GM23338 (cell line): ENCODE results near the gene HYAL2. TPM values are rescaled to one million over a fixed set of nuclear protein-coding genes. Genes with fewer than 3 reads are reported as not detected.

Experiments
- ATAC-seq: fragments of 200-7000 bp; cut with Tn5 transposase; 3 replicates; pipeline ENCODE4 v1.9.1; 2020
- DNase-seq: peaks from one replicate; pipeline ENCODE4 v3.0.0-alpha.2; 2015; ENCODE audit warnings: low spot score
- H2AFZ ChIP-seq: fragments of 200-600 bp; sonication (generic); 2 replicates; pipeline ENCODE4 v1.8.0; 2016; ENCODE audit warnings: antibody characterized with exemption, mild to moderate bottlenecking, moderate library complexity
- H3F3A ChIP-seq: fragments of 200-600 bp; sonication (generic); replicated peaks from 2 replicates; pipeline ENCODE4 v1.8.0; 2017; ENCODE audit warnings: antibody characterized with exemption, mixed run types, low read depth
- H3K27ac ChIP-seq: fragments of 200-600 bp; sonication (generic); 2 replicates; pipeline ENCODE4 v1.6.1; 2016; ENCODE audit warnings: low read depth
- H3K27me3 ChIP-seq: fragments of 200-600 bp; sonication (generic); 2 replicates; pipeline ENCODE4 v1.8.0; 2016; ENCODE audit warnings: mild to moderate bottlenecking, mixed run types, moderate library complexity; ENCODE audit not compliant: insufficient read depth
- H3K36me3 ChIP-seq: fragments of 200-600 bp; sonication (generic); 2 replicates; pipeline ENCODE4 v1.8.0; 2016; ENCODE audit warnings: mild to moderate bottlenecking; ENCODE audit not compliant: insufficient read depth
- H3K4me1 ChIP-seq: fragments of 200-600 bp; sonication (generic); 2 replicates; pipeline ENCODE4 v1.8.0; 2016; ENCODE audit warnings: mild to moderate bottlenecking, moderate library complexity; ENCODE audit not compliant: insufficient read depth
- H3K4me2 ChIP-seq: fragments of 200-600 bp; sonication (generic); 2 replicates; pipeline ENCODE4 v1.7.1; 2017; ENCODE audit warnings: mixed run types
- H3K4me3 ChIP-seq: fragments of 200-600 bp; sonication (generic); 2 replicates; pipeline ENCODE4 v1.6.1; 2016; ENCODE audit warnings: mixed run types
- H3K79me2 ChIP-seq: fragments of 200-600 bp; sonication (generic); replicated peaks from 2 replicates; pipeline ENCODE4 v1.8.0; 2017; ENCODE audit warnings: mild to moderate bottlenecking; ENCODE audit not compliant: insufficient read depth
- H3K9me2 ChIP-seq: fragments of 200-600 bp; sonication (generic); 2 replicates; pipeline ENCODE4 v1.8.0; 2017; ENCODE audit not compliant: insufficient read depth
- H4K20me1 ChIP-seq: fragments of 200-600 bp; sonication (generic); replicated peaks from 2 replicates; pipeline ENCODE4 v1.8.0; 2017; ENCODE audit warnings: mild to moderate bottlenecking; ENCODE audit not compliant: insufficient read depth
- H3K27ac Mint-ChIP-seq: 2 replicates; pipeline ENCODE4 v1.8.0; 2020; ENCODE audit warnings: inconsistent platforms, mild to moderate bottlenecking, moderate library complexity, mixed read lengths
- H3K27me3 Mint-ChIP-seq: 3 replicates; pipeline ENCODE4 v1.8.0; 2022; ENCODE audit warnings: low read depth, mild to moderate bottlenecking, moderate library complexity, mixed read lengths, inconsistent platforms; ENCODE audit not compliant: insufficient read depth, poor library complexity
- H3K36me3 Mint-ChIP-seq: 3 replicates; pipeline ENCODE4 v1.8.0; 2021; ENCODE audit warnings: low read depth, mild to moderate bottlenecking, inconsistent platforms, moderate library complexity, mixed read lengths
- H3K4me1 Mint-ChIP-seq: 3 replicates; pipeline ENCODE4 v1.8.0; 2020; ENCODE audit warnings: mild to moderate bottlenecking, inconsistent platforms, mixed read lengths
- H3K4me3 Mint-ChIP-seq: 3 replicates; pipeline ENCODE4 v1.8.0; 2021; ENCODE audit warnings: moderate library complexity, mild to moderate bottlenecking, inconsistent platforms, mixed read lengths
- H3K9me3 Mint-ChIP-seq: 3 replicates; pipeline ENCODE4 v1.8.0; 2020; ENCODE audit warnings: moderate library complexity, mild to moderate bottlenecking, inconsistent platforms, mixed read lengths
- CREB1 ChIP-seq: fragments of 250-450 bp; sonication (Bioruptor Pico); IDR thresholded peaks from 2 replicates; pipeline ENCODE4 v1.5.0; 2020; ENCODE audit warnings: low read depth, mild to moderate bottlenecking, moderate library complexity
- CTCF ChIP-seq, 2 experiments: fragments of 200-600 bp in 1 of 2; sonication (generic) in 1 of 2; conservative IDR thresholded peaks; 2 replicates each; pipeline versions ENCODE4 v1.5.1 to v1.6.1; 2016 to 2017; ENCODE audit warnings: antibody characterized with exemption in 2 of 2, low read depth in 2 of 2, mild to moderate bottlenecking in 2 of 2, moderate library complexity in 1 of 2
- ETS1 ChIP-seq: IDR thresholded peaks from 2 replicates; pipeline ENCODE4 v1.6.1; 2016; ENCODE audit warnings: antibody characterized with exemption
- EZH2 ChIP-seq: fragments of 200-600 bp; sonication (generic); IDR thresholded peaks from one replicate; pipeline ENCODE4 v1.8.0; 2017; ENCODE audit warnings: antibody characterized with exemption, mild to moderate bottlenecking, low read depth; ENCODE audit not compliant: unreplicated experiment
- JUNB ChIP-seq: IDR thresholded peaks from one replicate; pipeline ENCODE4 v1.6.1; 2016; ENCODE audit warnings: antibody characterized with exemption; ENCODE audit not compliant: unreplicated experiment
- NANOG ChIP-seq: IDR thresholded peaks from 2 replicates; pipeline ENCODE4 v1.6.1; 2016; ENCODE audit warnings: antibody characterized with exemption, borderline replicate concordance
- POLR2AphosphoS5 ChIP-seq: IDR thresholded peaks from 2 replicates; pipeline ENCODE4 v1.6.1; 2016; ENCODE audit warnings: antibody characterized with exemption, low read depth
- ZNF114 ChIP-seq: fragments of 250-450 bp; sonication (Bioruptor Pico); IDR thresholded peaks from 2 replicates; pipeline ENCODE4 v1.5.0; 2020; ENCODE audit warnings: mild to moderate bottlenecking, moderate library complexity
- ZNF331 ChIP-seq: fragments of 250-450 bp; sonication (Bioruptor Pico); IDR thresholded peaks from 2 replicates; pipeline ENCODE4 v1.5.0; 2020; ENCODE audit warnings: low read depth, mild to moderate bottlenecking, moderate library complexity
- ZNF462 ChIP-seq: fragments of 250-450 bp; sonication (Bioruptor Pico); IDR thresholded peaks from 2 replicates; pipeline ENCODE4 v1.5.0; 2020; ENCODE audit warnings: mild to moderate bottlenecking, moderate library complexity
- polyA plus RNA-seq: library from polyadenylated mRNA; unstranded; fragments of >200 nt; fragmentation: Nextera tagmentation; extraction: Ambion mirVana; gene quantifications from 2 replicates; pipeline ENCODE4 v1.2.1, GENCODE V29; 2016
- total RNA-seq: library from RNA; depleted of rRNA; stranded (reverse); fragments of >200 nt; shearing (Covaris generic); gene quantifications from 2 replicates; pipeline ENCODE4 v1.2.3, GENCODE V29; 2014

Gene HYAL2
- total and polyA plus RNA-seq, 2 experiments from 2014 or later: 28.9 to 74.3 TPM

- no peak overlapping the region; the same call in 1 of the 2 replicates for H3K4me3 ChIP-seq
- H3F3A ChIP-seq: peaks cover 17% of the 10 kb centered on the region
- peaks cover 23% of the 10 kb centered on the region for H3K9me3 Mint-ChIP-seq
- no peaks in the 10 kb centered on the region for H3K9me2 ChIP-seq
- H3K36me3 ChIP-seq: no peaks in the 10 kb centered on the region
- H3K4me1 Mint-ChIP-seq: peaks cover 22% of the 10 kb centered on the region
- no peaks in the 10 kb centered on the region for H3K27me3 ChIP-seq
- DNase-seq: no peak
- no peak for ATAC-seq
- H3K27me3 Mint-ChIP-seq: peaks cover 21% of the 10 kb centered on the region
- H2AFZ ChIP-seq: no peak overlapping the region
- H4K20me1 ChIP-seq: no peaks in the 10 kb centered on the region
- no peak overlapping the region for H3K27ac Mint-ChIP-seq
- no peak overlapping the region; the same call in 2 of the 3 replicates for H3K4me3 Mint-ChIP-seq
- peaks cover 25% of the 10 kb centered on the region for H3K4me1 ChIP-seq
- TF ChIP-seq JUNB: no peak
- no peak for TF ChIP-seq ZNF114
- TF ChIP-seq CREB1 (CRISPR knock-in tag): no peak
- TF ChIP-seq NANOG: no peak
- no peak for TF ChIP-seq EZH2
- no peak for TF ChIP-seq CTCF (conservative IDR thresholded peaks at IDR 0.05; ENCODE audit: low read depth in 2 of 2)
- TF ChIP-seq ZNF331 (CRISPR knock-in tag): no peak
- TF ChIP-seq ETS1: no peak
- TF ChIP-seq ZNF462 (CRISPR knock-in tag): no peak
- TF ChIP-seq POLR2AphosphoS5: no peak
- H3K4me2 ChIP-seq: peak overlapping the region; percentile 74
- peaks cover 12% of the 10 kb centered on the region; the same call in 1 of the 3 replicates for H3K36me3 Mint-ChIP-seq
- H3K27ac ChIP-seq: no peak overlapping the region
- H3K79me2 ChIP-seq: no peaks in the 10 kb centered on the region
These were observed 20.2 kb downstream of the HYAL2 start for GRCh38 chr3:50302095-50303012.
